ENCODE measurements around the gene RHOU. TPM values are rescaled to one million over a fixed set of nuclear protein-coding genes. Genes with fewer than 3 reads are reported as not detected.

RHOU gene
- total and polyA plus RNA-seq, 2 of the 13 experiments (the other 11 are each of a cell fraction or from before 2014, with no cell fraction given), result 11.9 to 18.5 TPM

DNA sequence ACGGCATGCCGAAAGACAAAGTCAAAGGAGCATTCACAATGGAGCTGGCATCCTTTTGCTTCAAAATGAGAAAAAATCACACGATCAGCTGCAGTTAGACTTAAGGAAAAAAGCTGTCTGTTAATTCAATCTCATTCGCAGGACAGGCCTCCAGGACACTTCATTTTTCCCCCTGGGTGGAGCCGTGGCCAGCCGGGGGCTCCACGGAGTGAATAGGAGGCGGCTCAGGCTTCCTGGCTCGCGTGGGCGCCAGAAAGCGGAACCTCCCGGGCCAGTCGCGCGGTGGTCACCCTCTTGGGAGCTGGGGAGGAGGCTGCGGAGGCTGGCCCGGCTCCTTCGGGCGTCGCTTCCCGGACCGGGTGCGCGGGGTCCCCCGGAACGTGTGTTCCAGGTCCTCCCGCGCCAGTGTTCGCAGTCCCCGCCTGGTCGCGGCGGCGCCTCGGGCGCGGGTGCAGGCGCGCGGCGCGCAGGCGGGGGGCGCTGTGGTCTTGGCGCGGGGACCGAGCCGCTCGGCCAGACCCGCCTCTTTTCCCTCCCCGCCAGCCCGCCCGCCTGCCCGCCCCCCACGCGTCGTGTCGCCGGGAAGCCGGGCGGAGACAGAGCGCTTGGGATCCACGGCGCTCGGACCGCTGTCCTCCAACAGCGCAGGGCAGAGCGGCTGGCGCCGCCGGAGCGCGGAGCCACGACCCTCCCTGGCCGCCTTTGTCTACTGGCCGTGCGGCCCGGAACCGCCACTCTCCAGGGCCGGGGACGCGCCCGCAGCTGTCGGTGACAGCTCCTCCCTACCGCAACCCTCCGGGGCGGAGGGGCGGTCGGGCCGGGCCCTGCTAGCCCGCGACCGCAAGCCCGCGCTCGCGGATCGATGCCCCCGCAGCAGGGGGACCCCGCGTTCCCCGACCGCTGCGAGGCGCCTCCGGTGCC is at the start of gene RHOU (continued):
- TF ChIP-seq, protein P1, sequence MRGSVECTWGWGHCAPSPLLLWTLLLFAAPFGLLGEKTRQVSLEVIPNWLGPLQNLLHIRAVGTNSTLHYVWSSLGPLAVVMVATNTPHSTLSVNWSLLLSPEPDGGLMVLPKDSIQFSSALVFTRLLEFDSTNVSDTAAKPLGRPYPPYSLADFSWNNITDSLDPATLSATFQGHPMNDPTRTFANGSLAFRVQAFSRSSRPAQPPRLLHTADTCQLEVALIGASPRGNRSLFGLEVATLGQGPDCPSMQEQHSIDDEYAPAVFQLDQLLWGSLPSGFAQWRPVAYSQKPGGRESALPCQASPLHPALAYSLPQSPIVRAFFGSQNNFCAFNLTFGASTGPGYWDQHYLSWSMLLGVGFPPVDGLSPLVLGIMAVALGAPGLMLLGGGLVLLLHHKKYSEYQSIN (CRISPR knock-in tag; IDR thresholded peaks at IDR 0.05; ENCODE audit: borderline replicate concordance), result no peak
- no peak for TF ChIP-seq RCOR2 (CRISPR knock-in tag; IDR thresholded peaks at IDR 0.05)
- TF ChIP-seq ZBTB38 (CRISPR knock-in tag; IDR thresholded peaks at IDR 0.05), result no peak; the same call in 1 of the 2 replicates
- TF ChIP-seq, protein P2, sequence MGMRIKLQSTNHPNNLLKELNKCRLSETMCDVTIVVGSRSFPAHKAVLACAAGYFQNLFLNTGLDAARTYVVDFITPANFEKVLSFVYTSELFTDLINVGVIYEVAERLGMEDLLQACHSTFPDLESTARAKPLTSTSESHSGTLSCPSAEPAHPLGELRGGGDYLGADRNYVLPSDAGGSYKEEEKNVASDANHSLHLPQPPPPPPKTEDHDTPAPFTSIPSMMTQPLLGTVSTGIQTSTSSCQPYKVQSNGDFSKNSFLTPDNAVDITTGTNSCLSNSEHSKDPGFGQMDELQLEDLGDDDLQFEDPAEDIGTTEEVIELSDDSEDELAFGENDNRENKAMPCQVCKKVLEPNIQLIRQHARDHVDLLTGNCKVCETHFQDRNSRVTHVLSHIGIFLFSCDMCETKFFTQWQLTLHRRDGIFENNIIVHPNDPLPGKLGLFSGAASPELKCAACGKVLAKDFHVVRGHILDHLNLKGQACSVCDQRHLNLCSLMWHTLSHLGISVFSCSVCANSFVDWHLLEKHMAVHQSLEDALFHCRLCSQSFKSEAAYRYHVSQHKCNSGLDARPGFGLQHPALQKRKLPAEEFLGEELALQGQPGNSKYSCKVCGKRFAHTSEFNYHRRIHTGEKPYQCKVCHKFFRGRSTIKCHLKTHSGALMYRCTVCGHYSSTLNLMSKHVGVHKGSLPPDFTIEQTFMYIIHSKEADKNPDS (CRISPR knock-in tag; IDR thresholded peaks at IDR 0.05), result no peak
- TF ChIP-seq TBL1XR1 (IDR thresholded peaks at IDR 0.05; ENCODE audit: borderline replicate concordance, low read length, partially characterized antibody), result no peak
- peak; percentile 53 for TF ChIP-seq TBX2 (CRISPR knock-in tag; IDR thresholded peaks at IDR 0.05; ENCODE audit: borderline replicate concordance)
- peak; percentile 50; the same call in 1 of the 2 replicates for TF ChIP-seq RXRB (CRISPR knock-in tag; IDR thresholded peaks at IDR 0.05; ENCODE audit: borderline replicate concordance)
- TF ChIP-seq SNAI1 (CRISPR knock-in tag; IDR thresholded peaks at IDR 0.05; ENCODE audit: borderline replicate concordance), result no peak
- TF ChIP-seq ZNF510 (CRISPR knock-in tag; IDR thresholded peaks at IDR 0.05; ENCODE audit: low read depth), result no peak; the same call in 1 of the 2 replicates
- peak; percentile 60 for TF ChIP-seq SALL1 (CRISPR knock-in tag; IDR thresholded peaks at IDR 0.05)
- TF ChIP-seq PRPF4 (IDR thresholded peaks at IDR 0.05; ENCODE audit: low read depth, low read length, poor library complexity, severe bottlenecking), result no peak
- 0 out of 2 replicates have a peak, but pooled peaks have one; percentile 15 for TF ChIP-seq ZNF160 (CRISPR knock-in tag; IDR thresholded peaks at IDR 0.05)
- TF ChIP-seq CERS6 (CRISPR knock-in tag; IDR thresholded peaks at IDR 0.05), result no peak
- TF ChIP-seq NR2F1 (CRISPR knock-in tag; IDR thresholded peaks at IDR 0.05), result no peak
- peak; percentile 21; the same call in 1 of the 2 replicates for TF ChIP-seq GFI1 (CRISPR knock-in tag; IDR thresholded peaks at IDR 0.05; ENCODE audit: borderline replicate concordance)
- peak; percentile 73; the same call in 1 of the 2 replicates for TF ChIP-seq ZSCAN12 (CRISPR knock-in tag; IDR thresholded peaks at IDR 0.05)
- no peak for TF ChIP-seq ZNF839 (CRISPR knock-in tag; IDR thresholded peaks at IDR 0.05; ENCODE audit: borderline replicate concordance)
- TF ChIP-seq YEATS4 (CRISPR knock-in tag; IDR thresholded peaks at IDR 0.05; ENCODE audit: borderline replicate concordance), result peak; percentile 72
- TF ChIP-seq HOMEZ (CRISPR knock-in tag; IDR thresholded peaks at IDR 0.05; ENCODE audit: low read depth), result no peak
- TF ChIP-seq RELA (CRISPR knock-in tag; IDR thresholded peaks at IDR 0.05), result no peak
- TF ChIP-seq ZBTB3 (CRISPR knock-in tag; IDR thresholded peaks at IDR 0.05; ENCODE audit: borderline replicate concordance, low read depth), result no peak
- TF ChIP-seq IRF2 (CRISPR knock-in tag; IDR thresholded peaks at IDR 0.05), result 0 out of 2 replicates have a peak, but pooled peaks have one; percentile 29

Data from HepG2 (cell line).